HG03139 (cell line): ENCODE results near the gene ELMOD1.

Experiments
- ATAC-seq: cut with Tn5 transposase; IDR thresholded peaks from one replicate; pipeline ENCODE4 v1.9.1; 2021; ENCODE audit not compliant: unreplicated experiment

Gene ELMOD1

DNA sequence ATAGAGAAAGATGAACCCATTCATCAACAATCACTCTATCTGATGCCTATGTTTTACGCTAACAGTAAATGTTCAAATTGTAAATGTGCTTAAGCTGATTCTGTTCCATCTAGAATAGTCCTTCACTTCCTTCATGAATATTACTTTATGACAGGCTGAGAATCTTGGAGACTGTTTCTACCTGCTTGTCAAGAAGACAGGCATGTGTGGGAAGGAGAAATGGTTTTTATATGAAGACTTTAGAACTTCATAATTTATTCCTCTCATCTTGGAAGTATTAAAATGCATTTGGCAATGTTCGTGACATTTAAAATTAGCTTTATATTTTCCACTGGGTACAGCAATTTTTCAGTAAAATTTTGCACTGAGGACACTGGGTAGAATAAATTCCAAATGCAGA lies 41.0 kb downstream of the ELMOD1 start:
- ATAC-seq, result no peak

DNA sequence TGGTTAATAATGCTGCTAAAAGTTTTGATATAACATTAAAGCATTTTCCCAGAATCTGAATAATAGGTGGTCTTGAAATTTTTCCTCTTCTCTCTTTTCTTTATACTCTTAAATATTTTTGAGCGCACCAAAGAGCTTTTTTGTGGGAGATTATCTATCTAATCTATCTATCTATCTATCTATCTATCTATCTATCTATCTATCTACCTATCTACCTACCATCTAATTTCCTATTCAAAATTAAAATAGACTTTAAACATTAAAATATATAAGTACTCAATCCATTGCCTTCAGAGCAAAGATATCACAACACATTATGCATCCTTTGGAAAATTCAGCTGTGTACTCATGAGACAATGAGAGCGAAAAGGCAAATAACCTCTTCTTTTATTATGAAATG lies 55.8 kb downstream of the ELMOD1 start:
- ATAC-seq, result no peak

DNA sequence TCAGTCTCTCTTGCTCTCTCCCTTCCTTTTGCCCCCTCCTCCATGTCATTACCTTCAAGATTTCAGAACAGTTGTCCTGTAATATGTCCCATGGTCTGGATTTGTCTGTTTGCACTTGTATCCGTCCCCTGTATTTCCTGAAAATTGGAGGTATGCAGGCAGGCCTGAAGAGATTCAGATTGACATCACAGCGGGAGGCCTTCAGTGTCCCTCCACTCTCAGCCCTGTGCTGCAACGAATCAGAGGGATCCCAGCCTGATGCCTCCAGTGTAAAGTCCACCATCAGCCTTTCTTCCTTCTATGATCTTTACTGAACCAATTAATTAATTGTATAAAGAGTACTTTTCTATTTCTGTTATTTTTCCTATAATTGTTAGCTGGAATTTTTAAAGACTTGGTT lies 57.3 kb downstream of the ELMOD1 start:
- no peak for ATAC-seq

DNA sequence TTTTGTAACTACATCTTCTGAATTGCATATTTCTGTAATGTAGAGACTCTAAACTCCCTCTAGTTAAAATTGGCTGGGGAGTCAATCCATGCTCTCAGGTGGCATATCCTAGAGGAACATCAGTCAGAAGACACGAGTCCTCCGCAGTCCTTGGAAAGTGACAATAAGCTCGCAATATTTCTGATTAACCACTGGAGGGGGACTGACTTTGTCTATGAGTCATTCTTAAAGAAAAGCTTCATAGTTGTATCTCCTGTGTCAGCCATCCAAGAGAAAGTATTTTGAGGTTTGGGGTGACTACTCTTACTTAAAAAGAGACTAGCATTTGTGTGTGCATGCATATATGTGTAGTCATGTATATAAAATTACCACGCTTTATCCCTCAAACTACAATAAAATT lies 60.7 kb downstream of the ELMOD1 start:
- no peak for ATAC-seq

DNA sequence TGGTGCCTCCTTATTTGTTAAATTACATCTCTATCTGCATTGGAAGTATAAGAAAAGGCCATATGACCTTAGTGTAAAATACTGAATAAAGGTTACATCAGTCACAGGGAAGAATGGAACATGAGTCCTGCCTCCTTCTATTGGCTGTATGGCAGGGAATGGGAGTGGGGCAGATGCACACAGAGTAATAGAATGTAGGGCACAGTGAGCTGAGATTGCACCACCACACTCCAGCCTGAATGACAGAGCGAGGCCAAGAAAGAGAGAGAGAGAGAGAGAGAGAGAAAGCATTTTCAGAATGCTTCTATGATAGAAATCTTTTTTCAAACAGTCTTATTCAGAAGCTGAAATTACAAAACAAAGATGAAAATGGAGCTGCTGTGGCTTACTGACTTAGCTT lies 62.1 kb downstream of the ELMOD1 start:
- ATAC-seq, result no peak

DNA sequence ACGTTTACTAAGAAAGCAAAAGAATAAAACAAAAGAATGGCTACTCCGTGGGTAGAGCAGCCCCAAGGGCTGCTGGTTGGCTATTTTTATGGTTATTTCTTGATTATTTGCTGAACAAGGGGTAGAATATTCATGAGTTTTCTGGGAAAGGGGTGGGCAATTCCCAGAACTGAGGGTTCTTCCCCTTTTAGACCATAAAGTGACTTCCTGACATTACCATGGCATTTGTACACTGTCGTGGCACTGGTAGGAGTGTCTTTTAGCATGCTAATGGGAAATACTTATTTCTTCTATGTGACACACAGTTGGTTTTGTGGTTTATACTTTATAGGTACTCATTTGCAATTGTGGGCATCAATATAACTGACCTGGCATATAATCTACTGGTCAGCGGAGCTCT lies 64.7 kb downstream of the ELMOD1 start:
- no peak for ATAC-seq

DNA sequence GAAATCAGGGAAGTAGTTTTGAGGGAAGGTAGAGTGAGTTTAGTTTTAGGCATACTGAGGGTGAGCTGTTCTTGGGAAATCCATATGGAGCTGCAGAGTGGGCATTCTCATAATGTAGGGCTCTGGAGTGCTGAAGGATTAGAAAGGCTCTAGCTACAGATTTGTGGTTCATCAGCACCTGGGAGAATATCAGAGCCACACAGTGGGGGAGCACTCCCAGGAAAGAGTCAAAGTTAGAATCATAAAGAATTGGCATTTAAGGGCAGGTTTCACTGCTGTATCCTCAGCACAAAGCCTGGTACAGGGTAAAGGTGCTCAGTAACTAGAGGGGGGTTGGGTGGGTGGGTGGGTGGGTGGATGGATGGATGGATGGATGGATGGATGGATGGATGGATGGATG lies 68.4 kb downstream of the ELMOD1 start:
- no peak for ATAC-seq

DNA sequence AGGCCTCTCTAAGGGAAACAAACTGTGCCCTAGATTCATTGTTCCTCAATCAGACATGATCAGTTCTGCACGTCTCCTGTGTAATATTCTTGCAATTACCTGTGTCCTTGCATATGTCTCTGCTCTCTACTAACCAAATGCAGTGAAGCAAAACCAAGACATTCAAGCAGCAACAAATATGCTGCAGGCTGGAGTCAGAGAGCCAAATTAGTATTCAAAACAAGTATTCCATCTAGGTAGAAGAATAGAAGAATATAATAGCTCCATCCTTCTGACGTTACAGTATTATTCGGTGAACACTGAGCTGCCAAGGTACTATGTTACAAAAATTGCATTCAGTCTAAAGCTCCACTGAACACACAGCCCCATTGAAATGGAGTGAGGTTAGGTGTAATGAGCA lies 69.1 kb downstream of the ELMOD1 start:
- no peak for ATAC-seq

DNA sequence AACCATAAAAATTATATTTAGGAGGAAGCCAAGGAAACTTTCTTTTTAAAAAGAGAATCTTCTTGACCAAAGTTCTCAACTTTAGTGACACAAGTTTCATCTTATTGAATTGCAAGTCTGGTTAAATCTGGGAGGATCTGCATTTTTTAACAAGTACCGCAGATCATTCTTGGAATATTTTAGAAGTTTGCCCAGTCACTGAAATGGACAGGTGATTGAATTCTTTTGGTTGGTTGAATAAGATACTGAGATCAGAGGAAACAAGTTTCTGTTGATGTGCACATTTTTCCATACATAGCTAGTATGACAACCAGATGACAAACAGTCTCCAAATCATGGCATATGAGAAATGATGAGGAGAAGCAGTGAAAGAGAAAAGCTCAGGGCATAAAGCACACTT lies 70.7 kb downstream of the ELMOD1 start:
- no peak for ATAC-seq

DNA sequence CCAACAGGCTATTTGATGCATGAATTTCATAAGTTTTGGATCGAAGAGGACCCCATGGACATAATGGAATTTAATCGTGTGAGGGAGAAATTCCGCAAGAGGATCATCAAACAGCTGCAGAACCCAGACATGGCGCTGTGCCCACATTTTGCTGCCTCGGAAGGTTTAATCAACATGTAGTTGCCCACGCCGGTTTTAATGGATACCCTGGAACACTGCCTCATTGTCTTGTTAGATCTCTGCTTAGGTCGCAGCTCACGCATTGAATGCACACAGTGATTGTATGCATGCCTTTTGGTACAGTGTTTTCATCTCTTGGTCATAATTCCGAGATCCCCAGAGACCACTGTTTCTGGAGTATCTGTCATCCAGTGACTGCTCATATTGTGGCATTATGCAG lies 74.1 kb downstream of the ELMOD1 start:
- no peak for ATAC-seq

DNA sequence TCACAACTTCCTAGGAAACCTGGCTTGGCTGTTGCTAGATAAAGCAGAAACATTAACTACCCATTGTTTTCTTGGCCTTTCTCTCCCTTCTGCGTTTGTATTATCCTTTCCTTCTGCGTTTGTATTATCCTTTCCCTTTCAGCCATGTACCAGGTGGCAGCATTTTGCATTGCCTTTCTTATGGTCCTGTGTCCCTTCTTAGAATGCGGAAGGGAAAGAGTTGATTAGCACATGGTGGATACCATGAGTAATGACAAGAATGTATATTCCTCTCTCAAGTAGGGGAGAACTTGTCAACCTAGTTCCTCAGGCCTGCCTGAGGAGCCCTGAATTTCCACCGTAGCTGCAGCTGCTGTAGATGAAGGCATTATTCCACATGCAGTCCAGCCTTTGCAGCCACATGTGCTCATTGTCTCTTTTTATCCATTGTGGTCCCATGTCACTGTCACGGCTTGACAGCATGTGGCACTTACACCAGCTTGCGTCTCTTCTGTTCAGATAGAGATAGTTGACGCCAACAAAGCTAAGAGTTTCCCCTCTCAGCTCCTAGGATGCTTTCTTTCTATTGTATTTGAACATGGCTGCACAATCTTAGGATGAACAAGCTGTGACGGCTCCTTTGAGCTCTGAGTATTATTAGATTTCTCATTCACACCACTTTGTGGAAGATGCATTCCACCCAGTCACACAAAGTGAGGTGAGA lies 76.1 kb downstream of the ELMOD1 start:
- no peak for ATAC-seq

DNA sequence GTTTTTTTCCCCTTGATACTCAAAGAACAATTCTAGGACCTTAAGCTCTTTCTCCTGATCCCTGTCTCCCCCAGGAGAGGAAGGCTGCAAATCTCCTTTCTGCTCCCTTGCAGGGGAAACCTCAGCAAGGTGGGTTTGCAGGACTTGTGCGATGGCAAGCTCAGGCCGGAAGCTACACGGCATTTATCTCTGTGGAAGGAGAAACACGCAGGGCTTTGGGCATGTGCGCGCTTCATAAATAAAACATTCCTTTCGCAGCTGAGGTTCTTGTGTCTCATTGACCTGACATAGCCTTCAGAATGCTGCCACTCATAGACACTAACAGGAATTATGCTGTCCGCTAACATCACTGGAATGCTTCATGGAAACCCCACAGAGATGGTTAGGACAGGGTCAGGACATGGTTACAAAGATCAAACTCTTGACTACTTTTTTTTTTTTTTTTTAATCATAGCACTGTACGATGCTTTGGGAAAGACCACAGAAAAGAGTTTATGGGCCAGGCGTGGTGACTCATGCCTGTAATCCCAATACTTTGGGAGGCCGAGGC lies 78.3 kb downstream of the ELMOD1 start:
- ATAC-seq, result no peak

DNA sequence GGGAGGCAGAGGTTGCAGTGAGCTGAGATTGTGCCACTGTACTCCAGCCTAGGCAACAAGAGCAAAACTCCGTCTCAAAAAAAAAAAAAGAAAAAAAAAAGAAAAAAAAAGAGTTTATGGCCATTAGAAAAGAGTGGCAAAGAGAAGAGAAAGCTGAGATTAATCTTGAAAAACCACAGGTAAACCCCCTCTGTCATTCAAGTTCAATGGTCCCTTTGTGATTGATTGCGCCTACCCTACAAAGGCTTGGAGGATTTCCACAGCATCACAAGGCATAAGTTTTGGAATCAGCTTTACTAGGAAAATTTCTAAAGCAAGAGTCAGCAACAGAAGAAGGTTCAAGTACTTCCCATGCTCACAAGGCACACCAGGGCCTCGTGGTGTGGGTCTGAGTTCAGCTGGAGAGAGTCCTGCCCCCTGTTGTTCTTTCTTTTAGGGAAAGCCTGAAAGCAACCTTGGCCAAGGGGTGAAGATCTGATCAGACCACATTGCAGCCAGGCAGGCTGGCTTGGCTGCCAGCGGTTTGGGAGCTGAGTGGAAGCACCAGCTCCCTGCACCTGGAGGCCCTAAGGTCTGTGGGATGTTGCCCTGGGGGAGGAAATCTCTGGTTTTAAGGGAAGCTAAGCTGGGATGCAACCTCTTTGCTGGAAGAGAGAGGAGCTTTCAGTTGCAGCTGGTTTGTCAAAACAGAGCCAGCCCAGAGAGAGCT lies 79.1 kb downstream of the ELMOD1 start:
- no peak for ATAC-seq

DNA sequence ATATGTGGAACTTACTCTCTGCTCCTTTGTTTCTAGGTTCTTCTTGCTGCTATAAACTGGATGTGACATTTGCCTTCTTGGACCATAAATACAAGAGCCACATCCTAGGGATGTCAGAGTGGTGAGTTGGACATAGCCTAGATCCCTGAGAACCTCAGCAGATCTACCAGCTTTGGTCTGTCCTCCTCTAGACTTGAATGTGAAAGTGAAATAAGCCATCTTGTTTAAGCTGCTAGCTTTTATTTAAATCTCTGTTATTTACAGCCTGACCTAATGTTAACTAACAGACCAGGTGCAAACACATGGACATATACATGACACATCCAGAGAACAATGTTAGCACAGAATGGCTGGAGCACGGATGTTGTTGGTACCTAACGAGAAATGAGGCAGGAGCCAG lies 85.0 kb downstream of the ELMOD1 start:
- no peak for ATAC-seq

DNA sequence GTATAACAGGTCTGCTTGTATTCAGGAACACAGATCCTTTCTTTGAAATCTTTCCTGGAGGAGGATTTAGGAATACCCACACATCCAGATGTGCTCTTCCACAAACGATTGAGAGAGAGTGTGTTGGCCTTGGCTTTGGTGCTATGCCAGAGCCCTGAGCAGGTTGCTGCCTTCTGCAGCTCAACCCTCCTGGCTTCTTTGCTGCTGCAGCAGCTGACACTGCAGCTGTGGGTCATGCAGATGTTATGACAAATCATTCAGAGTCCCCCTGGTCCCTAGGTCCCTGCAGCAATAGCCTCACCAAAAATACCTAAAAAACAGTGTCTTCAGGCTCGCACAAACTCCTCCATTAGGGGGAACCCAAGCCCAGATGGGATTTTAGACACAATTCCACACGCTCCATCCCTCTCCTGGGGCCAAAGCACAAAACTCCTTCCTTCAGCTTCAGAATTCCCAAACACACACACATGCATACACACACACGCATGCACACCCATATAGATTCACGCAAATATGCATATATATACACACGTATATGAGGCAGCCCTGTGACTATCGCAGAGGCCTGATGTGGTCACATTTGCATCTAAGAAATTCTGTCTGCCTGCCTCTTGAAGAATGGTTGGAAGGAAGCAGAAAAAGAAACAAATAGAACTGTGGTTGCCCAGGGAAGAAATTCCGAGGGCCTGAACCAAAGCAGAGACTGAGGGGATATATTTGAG lies 85.5 kb downstream of the ELMOD1 start:
- no peak for ATAC-seq

DNA sequence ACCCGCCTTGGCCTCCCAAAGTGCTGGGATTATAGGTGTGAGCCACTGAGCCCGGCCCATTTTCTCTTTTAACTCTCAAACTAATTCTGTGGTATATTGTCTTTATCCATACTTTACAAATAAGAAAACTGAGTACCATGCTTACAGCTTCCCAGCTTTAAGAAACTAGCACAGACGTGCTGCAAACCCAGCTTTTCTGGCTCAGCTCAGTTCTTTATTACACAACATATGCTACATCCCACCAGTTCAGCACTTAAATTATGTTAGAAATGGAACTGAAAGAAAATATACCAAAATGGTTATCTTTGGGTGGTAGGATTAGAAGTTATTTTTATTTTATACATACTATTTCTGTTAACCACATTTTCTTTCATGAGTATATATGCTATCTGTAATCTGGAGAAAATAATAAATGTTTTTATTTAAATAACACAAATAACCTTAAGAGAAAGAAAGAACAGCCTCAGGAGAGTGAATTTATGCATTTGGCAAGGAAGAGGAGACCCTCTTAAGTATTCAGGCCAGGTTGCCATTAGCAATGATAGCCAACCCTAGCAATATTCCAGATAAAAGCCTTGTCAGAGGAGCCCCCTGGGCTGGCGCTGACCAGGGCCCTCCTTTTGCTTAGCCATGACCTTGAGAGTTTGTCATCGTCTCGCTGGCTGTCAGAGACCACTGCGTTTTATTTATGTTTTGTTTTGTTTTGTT lies 87.1 kb downstream of the ELMOD1 start:
- no peak for ATAC-seq

DNA sequence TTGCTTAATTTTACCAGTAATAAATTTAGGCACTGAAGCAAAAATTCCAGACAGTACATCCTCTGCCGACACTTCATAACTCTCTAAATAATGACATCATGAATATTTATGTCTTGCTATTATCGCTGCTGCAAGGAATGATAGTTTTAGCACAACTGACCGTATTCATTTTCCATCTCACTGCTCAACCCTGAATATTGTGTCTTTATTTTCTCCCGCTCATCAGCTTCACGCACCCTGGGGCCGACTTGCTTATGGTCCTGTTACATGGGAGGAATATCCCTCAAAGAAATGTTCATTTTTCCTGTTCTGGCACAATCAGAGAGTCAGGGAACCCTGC lies 87.7 kb downstream of the ELMOD1 start:
- ATAC-seq, result no peak

DNA sequence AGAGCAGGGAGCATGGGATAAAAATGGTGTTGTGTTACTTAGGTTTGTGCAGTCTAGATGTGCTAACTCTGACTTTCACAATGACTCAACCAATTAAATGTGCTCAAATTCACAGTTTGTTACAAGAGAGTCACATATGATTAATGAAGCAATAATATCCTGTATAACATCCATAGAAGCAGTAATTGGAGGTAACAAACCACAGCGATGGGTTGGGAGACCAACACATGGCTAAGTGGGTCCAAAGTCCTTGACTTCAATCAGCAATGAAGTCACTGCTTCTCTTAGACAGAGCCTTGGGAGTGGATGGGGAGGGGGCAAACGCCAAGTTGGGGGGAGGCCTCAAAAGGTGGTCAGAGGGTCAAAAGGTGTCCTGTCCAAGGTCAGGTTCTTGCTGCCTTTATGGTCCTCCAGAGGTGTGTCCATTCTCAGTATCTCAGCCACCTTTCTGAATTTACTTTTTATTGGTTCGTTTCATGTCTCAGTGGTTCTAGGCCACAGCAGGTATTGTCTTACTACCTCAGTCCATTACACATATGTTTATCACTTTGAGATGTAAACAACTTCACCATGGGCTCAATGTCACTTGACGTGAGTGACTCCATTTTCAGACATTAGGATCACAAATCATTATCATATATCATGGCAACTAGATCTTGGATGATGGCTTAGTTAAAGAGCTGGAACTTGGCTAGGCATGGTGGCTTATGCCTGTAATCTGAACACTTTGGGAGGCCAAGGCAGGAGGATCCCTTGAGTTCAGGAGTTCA lies 88.5 kb downstream of the ELMOD1 start:
- no peak for ATAC-seq

DNA sequence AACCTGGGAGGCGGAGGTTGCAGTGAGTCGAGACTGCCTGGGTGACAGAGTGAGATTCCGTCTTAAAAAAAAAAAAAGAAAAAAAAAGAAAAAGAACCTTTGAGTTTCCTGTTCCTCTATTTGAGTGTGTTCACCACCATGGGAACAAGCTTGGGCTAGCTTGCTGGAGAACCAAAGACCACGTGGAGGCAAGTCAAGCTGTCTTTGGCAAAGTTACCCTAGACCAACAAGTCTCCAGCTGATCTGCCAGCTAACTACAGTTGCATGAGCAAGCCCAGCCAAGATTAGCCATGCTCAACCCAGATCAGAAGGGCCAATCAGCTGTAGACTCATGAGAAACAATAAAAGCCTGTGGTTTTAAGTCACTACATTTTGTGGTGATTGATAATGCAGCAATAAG lies 91.2 kb downstream of the ELMOD1 start:
- no peak for ATAC-seq

DNA sequence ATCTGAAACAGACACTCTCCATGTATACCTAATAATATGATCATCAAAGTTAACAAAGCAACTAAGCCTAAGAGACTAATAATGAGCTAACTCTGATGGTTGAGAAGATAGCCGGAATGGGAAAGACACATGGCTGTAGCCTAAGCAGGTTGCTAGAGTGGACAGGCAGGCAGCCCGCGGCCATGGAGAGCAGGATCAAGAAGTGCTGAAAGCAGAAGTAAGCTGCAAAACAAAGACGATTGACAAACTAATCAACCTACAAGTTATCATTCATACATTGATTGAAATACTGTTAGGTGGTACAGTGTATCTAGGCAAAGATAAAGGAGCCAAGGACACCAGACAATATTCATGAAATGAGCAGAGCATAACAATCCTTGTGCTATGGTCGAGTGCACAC lies 91.6 kb downstream of the ELMOD1 start:
- no peak for ATAC-seq

DNA sequence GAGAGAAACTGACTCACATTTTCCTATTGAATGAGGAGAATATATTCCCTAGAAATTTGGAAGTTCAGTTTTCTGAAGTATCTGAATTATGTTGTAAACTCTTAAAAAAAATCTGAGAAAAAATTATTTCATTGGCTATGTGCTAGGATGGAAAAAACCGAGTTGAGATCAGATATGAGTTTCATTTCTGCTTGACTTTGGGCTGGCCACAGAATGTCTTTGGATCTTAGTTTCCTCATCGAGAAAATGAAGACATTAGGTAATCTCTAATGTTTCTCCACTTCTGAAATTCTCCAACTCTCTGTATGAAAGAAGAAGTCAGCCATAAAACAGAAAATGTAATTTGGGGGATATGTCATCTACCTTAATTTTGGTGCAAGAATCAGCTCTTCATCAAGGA lies 92.1 kb downstream of the ELMOD1 start:
- ATAC-seq, result no peak
